Measurements from ENCODE around the gene IRF8. TPM values are rescaled to one million over a fixed set of nuclear protein-coding genes. Genes with fewer than 3 reads are reported as not detected.
"Not testable (repeated sequence)": the region's sequence is repeated elsewhere in the genome, so short reads cannot be mapped to it uniquely, and the experiment has no call there.

IRF8 gene, protein sequence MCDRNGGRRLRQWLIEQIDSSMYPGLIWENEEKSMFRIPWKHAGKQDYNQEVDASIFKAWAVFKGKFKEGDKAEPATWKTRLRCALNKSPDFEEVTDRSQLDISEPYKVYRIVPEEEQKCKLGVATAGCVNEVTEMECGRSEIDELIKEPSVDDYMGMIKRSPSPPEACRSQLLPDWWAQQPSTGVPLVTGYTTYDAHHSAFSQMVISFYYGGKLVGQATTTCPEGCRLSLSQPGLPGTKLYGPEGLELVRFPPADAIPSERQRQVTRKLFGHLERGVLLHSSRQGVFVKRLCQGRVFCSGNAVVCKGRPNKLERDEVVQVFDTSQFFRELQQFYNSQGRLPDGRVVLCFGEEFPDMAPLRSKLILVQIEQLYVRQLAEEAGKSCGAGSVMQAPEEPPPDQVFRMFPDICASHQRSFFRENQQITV
- total RNA-seq (2012; rRNA removed) = not detected in 2 replicates

DNA sequence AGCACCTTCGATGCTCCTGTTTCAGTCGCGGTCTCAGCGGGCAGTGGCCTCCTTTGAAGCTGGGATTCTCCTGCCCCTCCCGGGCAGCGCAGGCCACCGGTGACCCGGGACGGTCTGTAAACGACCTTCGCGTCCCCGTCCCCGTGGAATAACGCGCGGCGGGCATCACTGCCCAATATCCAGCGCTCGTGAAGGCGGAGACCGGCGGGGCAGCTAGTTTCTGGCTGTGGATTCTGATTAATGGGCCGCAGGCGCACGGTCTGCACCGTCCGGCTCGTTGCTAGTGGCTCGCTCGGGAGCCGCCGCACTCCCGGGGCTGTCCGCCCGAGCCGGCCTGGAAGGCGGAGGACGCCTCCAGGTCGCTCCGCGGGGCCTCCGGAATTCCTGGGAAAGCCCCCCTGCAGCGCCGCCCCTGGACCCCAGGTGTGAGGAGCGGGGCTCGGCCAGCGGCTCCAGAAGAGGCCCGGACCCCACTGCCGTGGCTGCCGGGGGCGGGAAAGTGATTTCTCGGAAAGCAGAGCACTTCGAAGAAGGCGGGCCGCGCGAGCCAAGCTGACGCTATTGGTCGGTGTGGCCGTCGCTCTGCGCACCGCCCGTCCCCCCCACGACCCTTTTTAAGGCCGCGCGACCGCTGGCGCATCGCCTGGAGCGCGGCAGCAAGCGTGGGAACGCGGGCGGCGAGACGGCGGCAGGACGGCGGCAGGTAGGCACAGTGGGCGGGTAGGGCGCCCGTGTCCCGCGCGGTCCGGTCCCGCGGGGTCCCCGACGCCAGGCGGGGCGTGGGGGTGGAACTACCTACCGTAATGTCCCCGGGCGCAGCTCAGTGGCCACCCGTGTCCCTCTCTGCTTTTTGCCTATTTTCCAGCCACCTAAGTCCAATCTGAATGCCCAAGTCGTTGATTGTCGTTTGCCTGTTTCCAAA, at the start of gene IRF8:
Gene IRF8, plus strand, starts transcription at position 642 of the 922 bp plus-strand sequence. CDS start 3,854 bp downstream, outside the sequence.
- no peak within 1 kb of the TSS for H3K4me2 ChIP-seq (ENCODE audit: low read length)
- H3K36me3 ChIP-seq (ENCODE audit: insufficient read depth, low read length) = no peaks in the 10 kb centered on the region
- H3K9me3 ChIP-seq (replicated peaks; ENCODE audit: low read length) = no peaks in the 10 kb centered on the region
- H3K27me3 ChIP-seq (ENCODE audit: control insufficient read depth, insufficient read depth, low read length) = peaks cover 77% of the 10 kb centered on the region
- no peak within 1 kb of the TSS for H3K9ac ChIP-seq (ENCODE audit: low read depth, low read length)
- no peaks in the 10 kb centered on the region for H3K4me1 ChIP-seq (ENCODE audit: control insufficient read depth, insufficient read depth, low read length)
- H3K4me3 ChIP-seq (ENCODE audit: low read length) = no peak within 1 kb of the TSS

DNA sequence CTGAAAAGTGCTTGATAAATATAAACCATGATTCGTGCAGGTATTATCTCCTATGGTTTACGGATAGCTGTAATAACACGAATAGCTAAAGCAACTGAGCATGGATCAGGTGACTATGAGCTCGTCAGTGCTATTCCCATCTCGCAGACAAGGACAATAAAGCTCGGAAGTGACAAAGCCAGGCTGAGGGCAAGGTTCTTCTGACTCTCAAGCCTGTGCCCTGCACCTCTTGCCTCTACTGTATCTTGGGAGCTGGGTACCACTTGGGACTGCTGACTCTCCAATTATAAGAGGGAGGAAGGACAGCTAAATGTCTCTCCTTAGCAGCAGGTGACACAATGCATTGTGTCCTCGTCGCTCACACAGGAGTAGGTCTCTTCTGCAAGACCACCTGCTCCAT, 49.6 kb upstream of the IRF8 start:
- Histone ChIP-seq H3K4me1 (ENCODE audit: control insufficient read depth, insufficient read depth, low read length) (no peaks in the 10 kb centered on the region), H3K4me2 (ENCODE audit: low read length) (no peak overlapping the region), H3K4me3 (ENCODE audit: low read length) (no peak overlapping the region), H3K9ac (ENCODE audit: low read depth, low read length) (no peak overlapping the region), H3K27me3 (ENCODE audit: control insufficient read depth, insufficient read depth, low read length) (peaks cover 11% of the 10 kb centered on the region), H3K36me3 (ENCODE audit: insufficient read depth, low read length) (no peaks in the 10 kb centered on the region), H3K9me3 (replicated peaks; ENCODE audit: low read length) (no peaks in the 10 kb centered on the region)

DNA sequence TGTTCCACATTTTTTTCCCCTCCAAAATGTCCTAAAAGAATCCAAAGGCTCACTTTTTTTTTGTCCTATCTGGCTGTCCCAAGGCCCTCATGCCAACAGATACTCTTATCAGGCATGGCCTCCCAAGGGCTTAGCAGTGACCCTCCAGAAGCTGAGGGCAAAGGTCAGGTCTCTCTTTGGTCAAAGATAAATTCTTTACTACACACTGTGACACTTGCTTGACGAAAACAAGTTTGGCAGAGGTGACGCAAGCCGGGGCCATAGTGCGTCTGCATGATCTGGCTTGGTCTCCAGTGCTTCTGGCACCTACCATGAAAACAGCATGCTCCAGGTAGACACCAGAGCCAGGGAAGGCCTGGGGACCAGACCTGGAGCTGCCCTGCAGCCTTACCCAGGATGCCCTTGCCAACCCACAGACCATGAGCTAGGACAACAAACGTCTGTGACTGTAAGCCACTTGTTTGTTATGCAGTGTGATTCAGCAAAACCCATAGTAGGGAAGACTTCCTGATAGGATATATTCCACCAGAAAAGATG, 48.5 kb upstream of the IRF8 start:
- H3K9me3 ChIP-seq (replicated peaks; ENCODE audit: low read length) = no peaks in the 10 kb centered on the region
- no peak overlapping the region for H3K9ac ChIP-seq (ENCODE audit: low read depth, low read length)
- H3K36me3 ChIP-seq (ENCODE audit: insufficient read depth, low read length) = no peaks in the 10 kb centered on the region
- H3K4me1 ChIP-seq (ENCODE audit: control insufficient read depth, insufficient read depth, low read length) = no peaks in the 10 kb centered on the region
- no peak overlapping the region for H3K4me3 ChIP-seq (ENCODE audit: low read length)
- peaks cover 11% of the 10 kb centered on the region for H3K27me3 ChIP-seq (ENCODE audit: control insufficient read depth, insufficient read depth, low read length)
- no peak overlapping the region for H3K4me2 ChIP-seq (ENCODE audit: low read length)

DNA sequence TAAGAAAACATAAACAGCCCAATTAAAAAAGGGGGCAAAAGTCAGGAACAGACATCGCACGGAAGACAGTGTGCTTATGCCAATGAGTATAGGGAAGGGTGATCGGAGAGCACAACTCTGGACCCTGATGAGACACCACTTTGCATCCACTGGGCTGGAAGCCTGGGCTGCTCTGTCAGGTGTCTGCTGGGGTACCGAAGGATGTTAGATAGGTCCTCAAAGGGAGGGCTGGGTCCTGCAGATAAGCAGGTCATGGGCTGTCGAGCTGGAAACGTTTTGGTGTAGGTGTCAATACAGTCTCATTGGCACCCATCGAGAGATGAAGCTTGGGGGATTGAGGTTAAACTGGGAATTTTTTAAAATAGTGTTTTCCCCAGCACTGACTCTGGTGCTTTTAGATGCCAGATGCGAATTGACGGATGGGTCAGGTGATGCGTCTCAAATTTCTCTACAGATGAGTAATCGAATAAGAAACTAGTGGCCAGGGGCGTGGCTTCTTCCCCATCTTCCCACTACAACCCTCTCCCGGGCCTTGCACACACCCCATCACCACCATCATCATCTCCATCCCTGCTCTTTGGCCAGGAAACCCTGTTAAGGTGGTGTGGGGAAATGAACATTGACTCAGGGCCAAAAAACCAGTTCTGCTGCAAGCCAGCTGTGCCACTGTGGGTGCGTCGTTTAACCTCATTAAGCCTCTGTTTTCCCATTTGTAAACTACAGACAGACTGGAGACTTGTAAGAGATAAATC, 47.8 kb upstream of the IRF8 start:
- H3K4me1 ChIP-seq (ENCODE audit: control insufficient read depth, insufficient read depth, low read length) = no peaks in the 10 kb centered on the region
- H3K9me3 ChIP-seq (replicated peaks; ENCODE audit: low read length) = no peaks in the 10 kb centered on the region
- no peaks in the 10 kb centered on the region for H3K36me3 ChIP-seq (ENCODE audit: insufficient read depth, low read length)
- no peak overlapping the region for H3K9ac ChIP-seq (ENCODE audit: low read depth, low read length)
- H3K27me3 ChIP-seq (ENCODE audit: control insufficient read depth, insufficient read depth, low read length) = peaks cover 11% of the 10 kb centered on the region
- H3K4me2 ChIP-seq (ENCODE audit: low read length) = no peak overlapping the region
- no peak overlapping the region for H3K4me3 ChIP-seq (ENCODE audit: low read length)

DNA sequence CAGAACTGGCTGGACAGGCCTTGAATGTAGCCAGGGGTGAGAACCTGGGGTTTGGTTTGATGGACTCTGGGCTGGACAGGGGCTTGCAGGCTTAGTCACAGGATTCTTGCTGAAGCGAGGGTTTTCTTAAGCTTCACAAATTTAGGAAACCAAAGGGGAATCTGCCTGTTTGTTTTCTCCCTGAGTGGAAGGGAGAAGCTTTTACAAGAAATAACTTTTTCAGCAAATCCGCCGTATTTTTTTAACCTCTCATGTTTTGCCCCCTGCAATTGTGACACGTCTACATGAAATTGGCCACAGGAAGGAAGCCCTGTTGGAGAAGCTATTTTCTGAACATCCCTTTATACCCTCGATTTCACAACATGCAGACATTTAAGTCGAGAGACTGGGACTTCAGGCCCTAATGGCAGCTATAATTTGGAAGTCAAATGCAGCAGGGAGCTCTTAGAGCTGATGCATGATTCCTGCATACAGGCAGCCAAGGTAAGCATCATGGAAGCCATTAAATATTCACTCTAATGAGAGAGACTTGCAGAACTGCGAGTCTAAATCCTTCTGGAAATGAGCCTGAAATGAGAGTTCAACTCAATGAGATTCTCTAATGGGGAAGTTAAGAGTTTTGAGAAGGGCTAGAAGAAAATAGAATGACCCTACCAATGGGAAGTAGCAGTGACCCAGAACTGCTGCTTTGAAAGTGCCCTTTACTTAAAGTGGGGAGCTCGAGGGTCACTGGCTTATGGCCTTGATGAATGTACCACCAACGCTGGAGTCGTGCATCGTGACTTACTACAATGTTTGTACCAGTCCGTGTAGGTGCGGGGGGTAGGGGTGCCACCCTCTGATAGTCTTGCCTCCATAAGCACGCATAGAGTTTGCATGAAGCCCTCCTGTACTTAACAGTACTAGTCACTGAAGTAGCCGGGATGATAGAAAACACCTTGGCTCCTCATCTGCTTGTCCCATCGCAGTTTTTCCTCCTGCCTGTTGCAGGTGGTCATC, 45.1 kb upstream of the IRF8 start:
- H3K27me3 ChIP-seq (ENCODE audit: control insufficient read depth, insufficient read depth, low read length) = peaks cover 9% of the 10 kb centered on the region
- no peak overlapping the region for H3K4me3 ChIP-seq (ENCODE audit: low read length)
- no peaks in the 10 kb centered on the region for H3K36me3 ChIP-seq (ENCODE audit: insufficient read depth, low read length)
- H3K9me3 ChIP-seq (replicated peaks; ENCODE audit: low read length) = no peaks in the 10 kb centered on the region
- no peak overlapping the region for H3K9ac ChIP-seq (ENCODE audit: low read depth, low read length)
- H3K4me1 ChIP-seq (ENCODE audit: control insufficient read depth, insufficient read depth, low read length) = no peaks in the 10 kb centered on the region
- no peak overlapping the region for H3K4me2 ChIP-seq (ENCODE audit: low read length)

DNA sequence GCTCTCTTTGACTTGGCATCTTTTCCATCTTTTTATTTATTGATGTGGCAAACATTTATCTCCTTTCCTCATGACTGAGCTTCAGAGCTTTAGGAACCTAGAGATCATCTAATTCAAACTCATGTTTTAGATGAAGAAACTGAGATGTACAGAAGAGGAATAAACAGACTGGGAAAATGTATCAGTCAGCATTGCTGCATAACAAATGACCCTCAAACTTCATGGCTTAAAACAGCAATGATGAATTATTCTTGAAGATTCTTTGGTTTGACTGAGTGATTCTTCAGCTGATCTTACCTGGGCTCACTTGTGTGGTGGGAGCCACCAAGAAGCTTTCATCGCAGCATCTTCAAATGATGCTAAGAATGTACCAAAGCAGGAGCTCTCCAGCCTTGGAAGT, 44.0 kb upstream of the IRF8 start:
- no peak overlapping the region for H3K9ac ChIP-seq (ENCODE audit: low read depth, low read length)
- peaks cover 9% of the 10 kb centered on the region for H3K27me3 ChIP-seq (ENCODE audit: control insufficient read depth, insufficient read depth, low read length)
- no peaks in the 10 kb centered on the region for H3K9me3 ChIP-seq (replicated peaks; ENCODE audit: low read length)
- no peaks in the 10 kb centered on the region for H3K36me3 ChIP-seq (ENCODE audit: insufficient read depth, low read length)
- no peaks in the 10 kb centered on the region for H3K4me1 ChIP-seq (ENCODE audit: control insufficient read depth, insufficient read depth, low read length)
- H3K4me2 ChIP-seq (ENCODE audit: low read length) = no peak overlapping the region
- H3K4me3 ChIP-seq (ENCODE audit: low read length) = no peak overlapping the region

DNA sequence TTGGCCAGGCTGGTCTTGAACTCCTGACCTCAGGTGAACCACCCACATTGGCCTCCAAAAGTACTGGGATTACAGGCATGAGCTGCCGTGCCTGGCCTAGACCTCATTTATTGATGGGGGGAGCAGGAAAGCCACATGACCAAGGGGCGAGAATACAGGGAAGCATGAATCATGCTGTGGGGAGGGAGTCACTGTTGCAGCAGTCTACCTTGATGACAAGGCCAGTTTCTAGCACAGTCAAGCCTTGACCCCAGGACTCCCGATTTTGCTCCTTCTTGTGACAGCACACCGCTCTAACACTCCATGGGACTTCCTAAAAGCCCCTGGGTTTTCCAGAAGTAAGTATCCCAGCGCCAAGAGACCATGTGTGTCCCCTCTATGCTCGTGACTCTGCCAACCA, 42.9 kb upstream of the IRF8 start:
- Histone ChIP-seq H3K9ac (ENCODE audit: low read depth, low read length) (no peak overlapping the region), H3K4me1 (ENCODE audit: control insufficient read depth, insufficient read depth, low read length) (no peaks in the 10 kb centered on the region), H3K4me2 (ENCODE audit: low read length) (no peak overlapping the region), H3K4me3 (ENCODE audit: low read length) (no peak overlapping the region), H3K9me3 (replicated peaks; ENCODE audit: low read length) (no peaks in the 10 kb centered on the region), H3K27me3 (ENCODE audit: control insufficient read depth, insufficient read depth, low read length) (peaks cover 7% of the 10 kb centered on the region), H3K36me3 (ENCODE audit: insufficient read depth, low read length) (no peaks in the 10 kb centered on the region)

DNA sequence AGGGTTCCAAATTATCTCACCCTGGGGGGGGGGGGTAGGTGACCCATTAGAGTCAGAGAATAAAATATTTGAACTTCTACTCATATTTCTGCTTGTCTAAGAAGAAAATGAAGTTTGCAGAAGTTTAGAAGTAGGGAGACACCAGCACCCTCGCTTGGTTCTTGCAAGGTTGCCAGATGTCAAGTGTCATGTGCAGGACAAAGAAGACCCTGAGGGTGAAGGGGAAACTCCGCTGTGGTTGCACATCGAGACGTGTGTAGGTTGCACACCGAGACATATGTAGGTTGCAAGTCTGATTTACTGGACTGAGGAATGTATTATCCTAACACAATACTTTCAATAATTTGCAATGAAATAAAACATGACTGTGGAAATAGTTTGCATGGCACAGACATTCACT, 42.4 kb upstream of the IRF8 start:
- peaks cover 7% of the 10 kb centered on the region for H3K27me3 ChIP-seq (ENCODE audit: control insufficient read depth, insufficient read depth, low read length)
- no peak overlapping the region for H3K4me2 ChIP-seq (ENCODE audit: low read length)
- H3K4me1 ChIP-seq (ENCODE audit: control insufficient read depth, insufficient read depth, low read length) = no peaks in the 10 kb centered on the region
- no peaks in the 10 kb centered on the region for H3K9me3 ChIP-seq (replicated peaks; ENCODE audit: low read length)
- H3K4me3 ChIP-seq (ENCODE audit: low read length) = no peak overlapping the region
- H3K9ac ChIP-seq (ENCODE audit: low read depth, low read length) = no peak overlapping the region
- H3K36me3 ChIP-seq (ENCODE audit: insufficient read depth, low read length) = no peaks in the 10 kb centered on the region

DNA sequence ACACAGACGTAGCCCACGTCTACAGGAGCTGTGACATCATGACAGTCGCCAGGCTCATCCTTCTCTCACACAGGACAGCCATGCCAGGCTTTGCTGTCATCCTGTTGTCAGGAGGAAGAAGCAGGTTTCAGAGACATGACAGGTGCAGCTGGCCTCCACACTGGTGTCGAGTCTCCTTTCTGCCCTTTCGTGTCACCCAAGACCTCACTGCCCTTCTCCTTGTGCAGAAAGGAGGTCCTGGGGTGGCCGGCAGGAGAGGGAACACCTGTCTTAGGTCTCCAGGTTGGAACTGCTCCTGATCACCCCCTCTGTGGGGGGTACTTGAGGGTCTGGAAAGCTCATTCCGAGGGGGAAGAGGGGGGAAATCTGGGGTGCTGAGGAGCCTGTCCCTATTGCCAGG, 41.6 kb upstream of the IRF8 start:
- no peaks in the 10 kb centered on the region for H3K4me1 ChIP-seq (ENCODE audit: control insufficient read depth, insufficient read depth, low read length)

DNA sequence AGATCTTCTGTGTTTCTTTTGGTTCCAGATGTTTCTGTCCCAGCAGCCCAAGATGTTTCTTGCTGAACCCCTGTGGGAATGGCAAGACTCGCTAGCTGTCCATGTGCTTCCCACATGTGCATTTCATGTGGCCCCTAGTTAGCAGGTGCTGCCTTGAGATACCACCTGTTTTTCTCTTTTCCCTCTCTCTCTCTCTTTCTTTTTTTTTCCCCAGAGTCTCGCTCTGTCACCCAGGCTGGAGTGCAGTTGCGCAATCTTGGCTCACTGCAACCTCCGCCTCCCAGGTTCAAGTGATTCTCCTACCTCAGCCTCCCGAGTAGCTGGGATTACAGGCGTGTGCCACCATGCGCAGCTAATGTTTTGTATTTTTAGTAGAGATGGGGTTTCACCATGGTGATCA, 40.4 kb upstream of the IRF8 start:
- not testable (repeated sequence) for H3K36me3 ChIP-seq (ENCODE audit: insufficient read depth, low read length); H3K4me3 ChIP-seq (ENCODE audit: low read length); H3K9ac ChIP-seq (ENCODE audit: low read depth, low read length); H3K4me2 ChIP-seq (ENCODE audit: low read length); H3K4me1 ChIP-seq (ENCODE audit: control insufficient read depth, insufficient read depth, low read length); H3K9me3 ChIP-seq (replicated peaks; ENCODE audit: low read length); H3K27me3 ChIP-seq (ENCODE audit: control insufficient read depth, insufficient read depth, low read length)

More for the DNA sequence above, 41.6 kb upstream of the IRF8 start:
- Histone ChIP-seq H3K9me3 (replicated peaks; ENCODE audit: low read length) (no peaks in the 10 kb centered on the region), H3K9ac (ENCODE audit: low read depth, low read length) (no peak overlapping the region), H3K27me3 (ENCODE audit: control insufficient read depth, insufficient read depth, low read length) (peaks cover 3% of the 10 kb centered on the region), H3K36me3 (ENCODE audit: insufficient read depth, low read length) (no peaks in the 10 kb centered on the region), H3K4me3 (ENCODE audit: low read length) (no peak overlapping the region), H3K4me2 (ENCODE audit: low read length) (no peak overlapping the region)

Data from skeletal muscle satellite cell (primary cell).